NCI-H524 (cell line): Measurements from ENCODE around the gene SUMO3.

Experiments used
- DNase-seq, 2 experiments: peaks; one replicate each; lab custom pipeline; 2025; lab: John Stamatoyannopoulos, UW

The SUMO3 gene

DNA sequence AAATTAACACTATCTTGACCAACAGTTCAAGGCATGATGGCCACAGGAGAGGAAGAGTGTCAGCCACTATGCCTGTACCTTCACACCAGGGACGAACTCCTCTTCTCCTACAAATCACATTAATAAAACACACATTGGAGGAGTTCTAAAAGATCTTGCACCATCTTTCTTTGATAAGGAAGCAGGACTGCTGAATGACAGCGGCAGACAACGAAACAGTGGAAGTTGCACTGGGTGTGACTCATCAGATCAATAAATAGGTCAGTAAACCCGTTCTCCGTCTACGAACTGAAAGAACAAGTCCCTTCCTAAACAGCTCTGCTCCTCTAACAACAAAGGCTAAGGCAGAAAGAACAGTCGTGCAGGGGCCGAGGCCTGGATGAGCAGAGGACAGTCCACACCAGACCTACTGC, 39.4 kb downstream of the SUMO3 start:
- no peak for DNase-seq

DNA sequence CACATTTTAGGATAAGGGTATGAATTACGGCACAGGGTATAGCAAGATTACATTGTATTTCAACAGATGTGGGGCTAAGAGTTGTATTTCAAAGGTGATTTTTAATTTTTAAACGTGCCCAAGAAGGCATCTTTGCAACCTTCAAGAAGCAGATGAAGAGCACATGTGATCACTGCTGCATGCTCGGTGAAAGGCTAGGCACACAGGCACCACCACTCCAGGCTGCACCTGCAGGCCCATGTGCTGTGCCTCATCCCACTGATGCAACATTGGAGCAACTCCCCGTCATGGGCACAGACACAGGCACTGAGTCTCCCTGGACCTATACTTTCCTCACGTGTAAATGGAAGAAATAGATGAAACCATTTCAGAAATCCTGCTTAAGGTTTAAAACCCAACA, 39.8 kb downstream of the SUMO3 start:
- DNase-seq = no peak

DNA sequence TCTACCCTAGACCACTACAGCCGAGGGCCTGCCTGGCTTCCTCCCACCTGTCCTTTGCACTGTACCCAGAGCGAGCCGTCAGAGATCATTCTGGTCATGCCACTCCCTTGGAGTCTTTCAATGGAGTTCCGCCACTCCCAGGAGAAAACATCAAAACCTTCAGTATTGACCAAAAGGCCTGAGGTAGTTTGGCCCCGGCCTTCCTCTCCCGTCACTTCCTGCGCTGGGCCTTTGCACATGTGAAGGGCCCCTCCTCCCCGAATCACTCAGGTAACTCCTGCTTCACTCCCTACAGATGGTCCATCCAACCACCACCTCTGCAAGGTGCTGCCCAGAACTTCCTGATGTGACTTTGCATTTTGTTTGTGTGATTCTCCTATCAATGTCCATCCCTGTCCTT, 42.9 kb downstream of the SUMO3 start:
- DNase-seq = no peak

DNA sequence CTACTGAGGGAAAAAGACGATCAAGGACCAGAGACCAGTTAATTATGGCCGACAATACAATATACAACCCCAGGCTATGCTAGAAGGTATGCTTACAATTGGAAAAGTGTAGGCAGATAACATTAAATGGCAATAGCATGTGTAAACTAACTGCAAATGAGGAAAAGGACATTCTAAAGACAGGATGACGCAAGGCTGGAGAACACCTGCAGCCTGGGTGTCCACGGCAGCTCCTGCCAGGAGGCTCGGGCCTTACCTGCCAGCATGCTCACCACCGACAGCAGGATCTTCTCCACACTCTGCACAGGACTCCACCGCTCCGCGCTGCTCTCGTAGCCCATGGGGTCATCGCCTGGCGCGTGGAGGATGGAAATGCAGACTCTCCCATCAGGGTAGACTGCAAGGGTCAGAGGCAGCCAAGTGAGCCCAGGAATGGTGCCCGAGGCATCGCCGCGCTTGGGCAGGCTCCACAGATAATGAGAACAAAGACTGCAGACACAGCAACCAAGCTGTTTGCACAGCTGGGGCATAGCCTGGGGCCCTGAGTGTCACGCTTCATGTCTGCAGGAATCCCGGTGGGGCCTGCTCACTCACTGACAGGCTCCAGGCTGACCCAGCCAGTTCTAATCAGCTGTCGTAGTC, 44.5 kb downstream of the SUMO3 start:
- no peak for DNase-seq

DNA sequence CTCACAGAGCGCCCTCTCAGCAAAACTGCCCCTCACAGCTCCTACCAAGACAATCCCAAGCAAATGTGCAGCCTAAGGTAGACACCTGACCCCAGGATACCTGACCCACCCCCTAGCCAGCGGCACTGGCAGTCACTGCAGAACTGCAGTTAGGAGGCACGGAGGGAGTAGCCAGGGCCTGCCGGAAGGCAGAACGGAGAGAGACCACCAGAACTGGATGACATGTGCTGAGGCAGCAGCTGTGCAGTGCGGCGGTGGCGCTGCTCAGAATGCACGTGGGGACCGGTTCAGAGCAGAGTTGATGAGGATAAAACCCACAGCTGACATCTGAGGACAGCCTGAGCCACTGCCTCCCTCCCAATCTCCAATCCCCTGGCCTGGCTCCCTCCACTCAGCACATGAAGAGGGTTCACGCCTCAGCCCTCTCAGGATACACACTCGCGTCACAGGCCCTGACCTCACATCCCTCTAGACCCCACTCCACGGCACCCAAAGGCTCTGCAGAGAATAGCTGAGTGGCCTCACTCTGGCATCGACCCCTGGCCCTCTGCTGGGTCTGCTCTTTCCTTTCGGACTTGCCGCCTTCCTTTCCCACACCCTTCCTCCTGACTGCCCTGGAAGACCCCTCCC, 45.9 kb downstream of the SUMO3 start:
- DNase-seq = no peak

DNA sequence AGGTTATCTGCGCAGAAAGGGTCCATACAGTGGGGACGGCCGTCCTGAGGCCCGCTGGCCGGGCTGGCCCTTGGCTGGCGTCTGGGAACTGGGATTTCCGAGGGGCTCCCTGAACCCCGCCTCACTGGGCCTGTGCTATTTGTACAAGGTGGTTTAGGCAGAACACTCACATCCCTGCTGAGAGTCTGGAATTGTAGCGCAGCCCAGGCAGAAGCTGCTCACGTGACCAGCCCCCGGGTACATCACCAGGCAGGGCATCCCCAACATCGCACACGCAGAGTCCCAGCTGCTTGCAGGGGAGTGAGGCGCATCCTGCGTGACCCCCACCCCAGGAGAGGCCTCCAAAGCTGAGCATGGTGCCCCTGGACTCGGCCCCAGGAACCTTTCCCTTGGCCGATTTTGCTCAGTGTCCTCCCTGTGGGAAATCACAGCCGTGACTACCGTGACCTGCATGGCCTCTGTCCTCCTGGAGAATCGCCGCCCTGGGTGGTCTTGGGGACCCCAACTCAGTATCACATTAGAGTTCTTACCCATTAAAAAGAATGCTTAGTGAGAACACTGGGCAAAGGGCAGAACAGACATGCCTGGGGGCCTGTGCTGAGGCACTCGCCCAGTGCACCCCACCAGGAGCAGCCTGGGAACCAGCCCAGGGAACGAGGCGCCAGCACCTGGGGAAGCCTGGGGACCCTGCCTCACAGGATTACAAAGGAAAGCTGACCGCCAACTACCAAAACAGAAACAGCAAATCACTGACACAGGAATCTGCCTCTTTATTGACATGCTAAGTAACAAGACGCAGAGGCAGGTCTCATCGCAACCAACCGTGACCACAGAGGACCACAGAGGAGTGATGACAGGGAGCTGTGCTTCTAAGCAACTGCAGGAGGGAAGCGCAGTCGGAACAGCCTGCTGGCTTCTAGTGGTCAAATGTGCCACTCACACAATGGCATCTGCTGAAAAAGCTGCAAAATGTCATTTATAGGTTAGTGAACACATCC, 49.7 kb downstream of the SUMO3 start:
- DNase-seq = no peak

DNA sequence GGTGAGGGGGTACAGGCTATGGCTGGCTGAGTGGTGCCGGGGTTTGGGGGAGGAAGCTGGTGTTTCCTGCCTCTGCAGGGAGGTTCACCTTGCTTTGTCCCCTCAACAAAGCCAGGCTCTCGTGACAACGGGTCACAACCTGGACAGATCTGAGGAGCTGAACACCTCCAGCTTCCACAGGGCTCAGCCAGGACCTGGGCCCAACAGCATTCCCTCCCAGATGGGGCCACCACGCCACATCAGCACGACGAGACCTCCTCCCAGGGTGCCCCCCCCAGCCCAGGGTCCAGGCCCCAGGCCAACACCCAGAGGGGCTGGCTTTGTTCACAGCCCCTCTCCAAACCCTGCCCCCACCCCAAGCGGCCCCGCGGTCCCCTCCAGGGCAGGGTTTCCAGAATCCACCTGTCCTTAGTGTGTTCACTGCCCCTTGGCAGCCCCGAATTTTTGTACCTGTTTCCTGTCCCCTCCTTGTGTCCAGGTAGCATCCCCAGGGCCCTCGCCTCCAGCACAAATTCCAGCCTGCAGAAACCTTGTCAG, 51.0 kb downstream of the SUMO3 start:
- no peak for DNase-seq

DNA sequence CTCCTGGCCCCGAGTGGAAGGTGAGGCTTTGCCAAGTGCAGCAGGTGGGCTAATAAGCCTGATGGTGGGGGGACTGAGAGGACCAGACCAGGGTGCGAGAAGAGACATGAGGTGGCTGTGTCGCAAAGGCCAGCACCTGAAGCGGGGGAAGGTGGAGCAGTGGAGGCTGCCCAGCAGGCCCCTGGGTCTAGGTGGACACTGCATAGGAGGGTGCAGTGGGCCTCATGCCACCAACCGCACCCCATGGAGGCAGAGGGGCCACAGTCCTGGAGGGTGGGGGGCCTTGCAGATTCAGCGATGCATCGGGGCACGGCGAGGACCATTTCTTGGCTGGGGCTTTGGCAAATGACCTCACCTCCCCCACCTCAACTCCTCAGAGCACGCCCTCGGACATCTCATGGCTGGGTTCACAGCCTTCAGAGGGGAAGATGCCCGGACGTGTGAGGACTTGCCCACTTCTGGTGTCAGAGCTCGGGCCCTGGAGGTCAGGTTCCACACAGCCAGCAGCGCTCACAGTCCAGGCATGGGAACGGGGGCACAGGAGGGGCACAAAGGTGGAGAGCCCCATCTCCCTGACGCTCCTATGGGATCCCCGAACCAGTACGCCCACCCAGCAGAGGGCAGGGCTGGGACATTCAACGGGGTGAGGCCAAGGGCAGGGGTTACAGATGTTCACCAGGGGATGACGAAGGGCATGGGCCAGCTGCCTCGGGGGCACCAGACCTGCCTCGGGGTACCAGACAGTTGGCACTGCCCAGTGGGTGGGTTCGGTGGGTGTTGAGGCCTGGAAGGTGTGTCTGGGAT, 51.6 kb downstream of the SUMO3 start:
- no peak for DNase-seq

DNA sequence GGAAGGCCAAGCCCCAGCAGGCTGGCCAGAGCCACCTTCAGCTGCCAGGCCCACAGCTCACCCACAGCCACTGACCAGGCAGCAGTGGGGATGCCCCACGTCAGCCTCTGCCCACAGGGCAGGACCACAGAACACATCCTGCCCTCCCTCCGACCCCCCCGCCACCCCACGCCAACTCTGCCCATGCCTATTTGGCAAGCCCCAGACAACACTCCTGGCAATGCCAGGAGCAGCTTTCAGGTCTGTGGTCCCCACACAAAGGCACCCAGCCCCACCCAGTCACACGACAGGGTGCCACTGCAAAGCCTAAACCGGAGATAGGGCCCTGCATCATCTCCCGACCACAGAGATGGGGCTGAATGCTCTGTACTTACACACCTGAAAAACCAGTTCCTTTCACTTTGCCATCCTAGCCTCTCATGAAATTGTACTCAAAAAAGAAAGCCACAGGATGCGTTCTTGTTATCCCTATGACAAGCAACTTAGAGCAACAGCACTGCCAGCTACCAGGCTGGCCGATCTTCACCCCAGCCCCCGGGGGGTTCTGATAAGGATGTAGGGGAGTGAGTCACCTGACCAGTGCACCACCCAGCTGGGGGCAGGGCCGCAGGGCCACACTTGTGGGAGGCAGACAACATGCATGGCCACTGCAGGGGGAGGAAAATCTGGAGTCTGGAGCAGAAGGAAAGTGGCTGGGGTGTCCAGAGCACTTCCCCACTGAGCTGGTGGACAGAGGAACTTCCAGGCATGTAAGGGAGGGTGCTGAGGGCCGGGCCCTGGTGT, 52.4 kb downstream of the SUMO3 start:
- no peak for DNase-seq

DNA sequence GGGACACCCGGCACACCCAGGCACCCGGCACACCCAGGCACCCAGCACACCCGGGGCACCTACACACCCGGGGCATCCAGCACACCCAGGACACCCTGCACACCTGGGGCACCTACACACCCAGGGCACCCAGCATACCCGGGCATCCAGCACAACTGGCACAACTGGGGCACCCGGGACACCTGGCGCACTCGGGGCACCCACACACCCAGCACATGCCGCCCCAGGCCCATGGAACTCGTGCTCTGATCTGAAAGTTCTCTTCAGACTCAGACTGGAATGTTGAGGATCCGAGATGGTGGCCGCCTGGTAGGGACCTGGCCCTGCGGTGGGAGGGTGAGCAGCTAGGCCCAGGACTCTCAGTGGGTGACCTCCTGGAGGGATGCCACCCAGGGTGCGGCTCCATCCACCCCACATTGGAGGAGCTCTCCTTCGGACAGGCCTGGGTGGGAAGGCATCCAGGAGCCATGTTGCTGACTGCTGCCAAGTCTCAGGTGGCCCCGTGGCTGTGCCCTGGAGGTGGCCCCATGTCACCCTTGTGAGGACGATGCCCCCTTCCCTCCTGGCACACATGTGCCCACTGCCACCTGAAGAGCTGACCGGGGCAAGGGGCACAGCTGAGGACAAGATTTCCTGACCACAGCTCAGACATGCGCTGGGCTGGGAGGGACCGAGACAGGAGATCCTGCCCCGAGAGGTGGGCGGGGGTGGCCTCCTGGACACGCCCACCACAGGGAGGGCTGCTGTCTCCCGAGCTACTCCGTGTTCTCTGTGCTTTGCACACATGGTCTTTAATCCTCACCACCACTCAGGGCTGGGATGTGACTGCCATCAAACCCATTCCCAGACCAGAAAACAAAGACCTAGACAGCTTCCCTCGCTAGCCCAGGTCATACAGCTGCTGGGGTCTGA, 53.3 kb downstream of the SUMO3 start:
- no peak for DNase-seq

DNA sequence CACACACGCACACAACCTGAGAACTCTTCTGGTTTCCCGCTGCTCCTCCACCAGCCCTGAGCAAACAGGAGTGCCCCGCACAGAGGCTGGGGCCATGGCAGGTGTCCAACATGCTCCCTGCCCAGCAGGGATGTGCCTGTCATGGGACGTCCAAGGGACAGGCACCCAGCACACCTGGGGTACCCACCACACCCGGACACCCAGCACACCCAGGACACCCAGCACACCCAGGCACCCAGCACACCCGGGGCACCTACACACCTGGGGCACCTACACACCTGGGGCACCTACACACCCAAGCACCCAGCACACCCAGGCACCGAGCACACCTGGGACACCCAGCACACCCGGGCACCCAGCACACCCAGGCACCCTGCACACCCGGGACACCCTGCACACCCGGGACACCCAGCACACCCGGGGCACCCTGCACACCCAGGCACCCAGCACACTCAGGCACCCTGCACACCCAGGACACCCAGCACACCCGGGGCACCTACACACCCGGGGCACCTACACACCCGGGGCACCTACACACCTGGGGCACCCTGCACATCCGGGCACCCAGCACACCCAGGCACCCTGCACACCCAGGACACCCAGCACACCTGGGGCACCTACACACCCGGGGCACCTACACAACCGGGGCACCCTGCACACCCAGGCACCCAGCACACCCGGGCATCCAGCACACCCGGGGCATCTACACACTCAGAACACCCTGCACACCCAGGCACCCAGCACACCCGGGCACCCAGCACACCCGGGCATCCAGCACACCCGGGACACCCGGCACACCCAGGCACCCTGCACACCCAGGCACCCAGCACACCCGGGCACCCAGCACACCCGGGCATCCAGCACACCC, 54.2 kb downstream of the SUMO3 start:
- DNase-seq = no peak

DNA sequence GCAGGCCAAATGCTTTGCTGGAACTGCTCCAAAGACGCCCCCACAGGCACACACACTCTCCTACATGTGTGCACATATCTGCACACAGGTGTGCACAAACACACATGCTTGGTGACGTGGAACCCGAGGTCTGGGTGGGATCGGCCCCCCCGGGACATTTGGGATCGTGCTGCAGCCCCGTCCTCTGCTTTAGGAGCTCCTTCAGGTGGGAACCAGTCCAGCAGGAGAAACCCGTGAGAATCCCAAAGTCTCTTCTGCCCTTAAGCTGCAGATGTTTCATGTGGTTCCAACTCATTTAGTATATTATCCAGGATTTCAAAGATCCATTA, 54.8 kb downstream of the SUMO3 start:
- no peak for DNase-seq

DNA sequence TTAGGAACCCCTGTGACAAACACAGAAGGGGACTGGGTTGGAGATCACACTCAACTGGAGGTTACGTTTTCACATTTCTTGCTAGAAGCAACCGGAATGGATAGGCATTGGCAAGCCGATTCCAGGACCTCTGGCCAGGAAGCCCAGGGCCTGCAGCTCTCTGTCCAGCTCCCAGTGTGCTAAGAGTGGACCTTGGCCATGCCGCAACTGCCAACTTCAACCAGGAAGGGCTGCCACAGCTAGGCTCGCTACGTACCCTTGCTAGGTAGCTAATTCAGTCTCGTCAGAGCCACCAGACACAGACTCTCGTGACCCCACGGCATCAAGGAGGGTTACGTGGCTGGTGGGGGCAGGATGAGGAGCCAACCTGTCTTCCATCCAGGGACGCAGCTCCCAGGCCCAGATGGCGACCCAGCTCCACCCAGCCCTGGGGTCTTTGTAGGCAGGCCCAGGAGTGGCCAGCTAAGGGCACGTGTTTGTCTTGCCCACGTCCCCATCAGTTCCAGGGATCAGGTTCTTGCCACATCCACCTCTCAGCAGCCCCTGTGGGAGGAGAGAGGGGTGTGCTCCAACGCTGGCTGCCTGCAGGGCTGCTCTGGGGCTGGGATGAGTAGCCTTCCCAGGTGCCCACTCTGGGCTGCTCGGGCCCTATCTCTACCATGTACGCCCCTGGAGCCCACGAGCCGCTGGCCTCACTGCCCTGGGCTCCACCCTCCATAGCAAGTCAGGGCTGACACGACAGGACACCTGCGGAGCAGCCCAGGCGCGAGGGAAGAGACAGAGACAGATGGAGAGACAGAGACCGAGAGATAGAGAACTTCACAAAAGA, 55.4 kb downstream of the SUMO3 start:
- no peak for DNase-seq

DNA sequence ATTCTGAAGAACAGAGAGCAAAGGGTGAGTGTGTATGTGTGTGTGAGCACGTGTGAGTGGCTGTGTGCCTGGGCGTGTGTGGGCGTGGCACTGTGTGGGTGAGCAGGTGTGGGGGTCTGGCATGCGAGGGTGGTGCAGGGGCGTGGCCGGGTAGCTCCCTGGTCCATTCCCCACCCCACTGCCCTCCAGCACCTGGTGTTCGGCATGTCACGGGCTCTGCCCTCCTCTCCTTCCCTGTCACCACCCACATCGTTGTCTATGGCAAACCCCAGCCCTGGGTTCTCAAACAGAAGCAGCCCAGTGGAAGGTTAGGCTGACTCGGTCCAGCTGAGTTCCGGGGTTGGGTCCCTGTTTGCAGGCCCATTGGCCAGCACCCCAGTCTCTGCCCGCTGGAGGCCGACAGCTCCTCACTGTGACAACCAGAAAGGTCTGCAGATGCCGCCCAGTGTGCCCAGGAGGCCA, 56.1 kb downstream of the SUMO3 start:
- DNase-seq = no peak

DNA sequence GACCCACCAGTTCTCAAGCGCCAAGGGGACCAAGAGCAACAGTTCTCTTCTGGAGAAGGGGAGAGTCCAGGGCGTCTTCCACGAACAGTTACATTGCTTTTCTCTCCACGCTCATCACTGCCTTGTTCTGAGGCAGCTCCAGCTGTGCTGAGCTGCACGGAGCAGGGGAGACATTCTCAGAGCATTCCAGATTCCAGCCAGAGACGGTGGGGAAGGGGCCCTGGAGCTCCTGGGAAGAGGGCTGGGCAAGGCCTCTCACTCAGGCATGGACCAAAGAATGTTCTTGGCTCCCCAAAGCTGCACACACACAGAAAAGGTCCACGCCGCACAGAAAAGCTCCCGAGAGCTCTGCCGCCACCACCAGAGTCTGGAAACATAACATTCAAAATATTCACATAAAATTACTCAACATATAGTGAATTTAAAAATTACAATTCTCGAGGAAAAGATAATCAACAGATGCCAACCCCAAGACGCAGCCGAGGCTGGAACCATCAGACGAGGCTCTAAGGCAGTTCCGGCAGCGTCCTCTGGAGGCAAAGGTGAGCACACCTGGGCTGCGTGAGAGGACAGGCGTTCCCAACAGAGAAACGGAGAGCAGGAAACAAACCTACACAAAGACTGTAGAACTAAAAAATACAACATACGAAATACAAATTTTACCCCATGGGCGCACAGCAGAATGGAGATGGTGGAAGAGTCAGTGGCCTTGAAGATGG, 56.7 kb downstream of the SUMO3 start:
- no peak for DNase-seq

DNA sequence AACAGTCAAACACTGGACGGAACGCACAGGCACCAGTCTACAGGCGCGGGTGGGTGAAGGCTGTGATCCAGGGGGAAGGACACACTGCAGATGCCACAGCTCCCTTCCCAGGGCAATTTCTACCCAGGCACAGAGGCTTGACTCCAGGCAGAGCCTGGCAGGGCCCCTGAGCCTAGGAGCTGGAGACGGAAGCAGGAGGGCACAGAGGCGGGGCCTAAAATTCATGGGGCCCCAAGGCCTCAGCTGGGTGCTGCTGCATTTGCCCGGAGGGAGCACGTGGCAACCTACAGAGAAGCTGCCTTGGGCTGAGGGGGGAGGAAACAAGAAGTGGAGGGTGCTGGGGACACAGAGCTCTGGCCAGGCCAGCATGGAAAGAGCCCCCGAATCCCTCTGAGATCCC, 57.5 kb downstream of the SUMO3 start:
- no peak for DNase-seq

DNA sequence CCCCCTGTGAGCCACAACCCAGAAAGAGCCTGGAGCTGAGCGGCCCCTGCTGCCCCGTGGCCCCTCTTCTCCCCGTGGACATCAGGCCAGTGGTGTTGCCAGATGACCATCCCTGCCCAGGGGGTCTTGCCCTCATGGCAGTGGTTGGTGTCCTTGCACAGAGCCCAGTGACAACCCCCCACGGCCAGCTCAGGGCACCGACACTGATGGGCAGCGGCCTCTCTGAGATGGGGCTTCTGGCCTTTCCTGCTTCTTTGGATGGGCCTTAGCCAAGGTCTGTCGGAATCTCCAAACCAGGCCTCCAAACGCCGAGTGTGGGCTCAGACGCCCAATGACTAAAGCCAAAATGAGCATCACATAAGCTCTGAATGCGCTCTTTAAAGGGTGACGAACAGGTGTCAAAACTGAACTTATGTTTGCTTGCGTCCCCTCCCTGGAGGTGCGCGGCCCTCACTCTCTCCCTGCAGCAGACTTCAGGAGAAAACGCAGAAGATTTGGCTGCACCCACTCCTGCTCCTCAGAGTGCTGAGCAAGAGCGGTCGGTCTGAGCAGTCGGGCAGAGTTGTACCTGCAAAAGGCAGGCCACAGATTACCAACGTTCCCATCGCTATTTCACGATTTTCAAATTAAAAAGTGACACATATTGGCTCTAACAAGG, 58.1 kb downstream of the SUMO3 start:
- DNase-seq = no peak
